Neural crest cell (in vitro differentiated cells): Measurements from ENCODE around the gene RSPH1. TPM values are rescaled to one million over a fixed set of nuclear protein-coding genes. Genes with fewer than 3 reads are reported as not detected.

ENCODE experiments used
- DNase-seq: peaks from one replicate; pipeline ENCODE4 v3.0.0; 2021; ENCODE audit warnings: low read depth, mixed read lengths, low spot score
- H3K27ac Mint-ChIP-seq: one replicate; pipeline ENCODE4 v1.8.0; 2021; ENCODE audit warnings: mild to moderate bottlenecking, mixed read lengths; ENCODE audit not compliant: unreplicated experiment
- H3K27me3 Mint-ChIP-seq: 2 replicates; pipeline ENCODE4 v1.8.0; 2021; ENCODE audit warnings: low read depth, mild to moderate bottlenecking, mixed read lengths
- H3K36me3 Mint-ChIP-seq: 2 replicates; pipeline ENCODE4 v1.8.0; 2021; ENCODE audit warnings: low read depth, mild to moderate bottlenecking, mixed read lengths
- H3K4me1 Mint-ChIP-seq: 2 replicates; pipeline ENCODE4 v1.8.0; 2021; ENCODE audit warnings: mixed read lengths
- H3K4me3 Mint-ChIP-seq: one replicate; pipeline ENCODE4 v1.8.0; 2021; ENCODE audit warnings: mild to moderate bottlenecking, mixed read lengths
- H3K9me3 Mint-ChIP-seq: 2 replicates; pipeline ENCODE4 v1.8.0; 2021; ENCODE audit warnings: mixed read lengths
- CTCF ChIP-seq: fragments of 200-600 bp; sonication (generic); conservative IDR thresholded peaks from 2 replicates; pipeline ENCODE4 v1.5.0; 2021; ENCODE audit warnings: antibody characterized with exemption, mild to moderate bottlenecking
- total RNA-seq: library from RNA; stranded (reverse); gene quantifications from 2 replicates; pipeline ENCODE4 v1.2.1, GENCODE V29; 2021

The RSPH1 gene
- total RNA-seq, 1 donor from 2014 or later, result 0.65 TPM

- no peak overlapping the region for H3K4me3 Mint-ChIP-seq
- no peak overlapping the region for H3K27ac Mint-ChIP-seq
- H3K4me1 Mint-ChIP-seq, result peaks cover 9% of the 10 kb centered on the region
- H3K36me3 Mint-ChIP-seq, result no peaks in the 10 kb centered on the region
- no peak for DNase-seq
- no peaks in the 10 kb centered on the region for H3K9me3 Mint-ChIP-seq
- no peak for TF ChIP-seq CTCF
- peaks cover 17% of the 10 kb centered on the region for H3K27me3 Mint-ChIP-seq
Measured at GRCh38 chr21:42491328-42491727, 4.7 kb downstream of the RSPH1 start.

- Mint-ChIP-seq H3K36me3 (no peaks in the 10 kb centered on the region), H3K4me3 (no peak overlapping the region), H3K27ac (no peak overlapping the region), H3K9me3 (no peaks in the 10 kb centered on the region), H3K27me3 (peaks cover 14% of the 10 kb centered on the region), H3K4me1 (peaks cover 3% of the 10 kb centered on the region)
- DNase-seq, result no peak
- no peak for TF ChIP-seq CTCF
Measured at GRCh38 chr21:42490720-42491119, 5.3 kb downstream of the RSPH1 start.

GRCh38 chr21:42489991-42490390 lies 6.0 kb downstream of the RSPH1 start:
- Mint-ChIP-seq H3K27me3 (peaks cover 13% of the 10 kb centered on the region), H3K9me3 (no peaks in the 10 kb centered on the region), H3K27ac (no peak overlapping the region), H3K36me3 (no peaks in the 10 kb centered on the region), H3K4me1 (no peaks in the 10 kb centered on the region), H3K4me3 (no peak overlapping the region)
- no peak for DNase-seq
- TF ChIP-seq CTCF, result no peak

- H3K4me1 Mint-ChIP-seq, result no peaks in the 10 kb centered on the region
- H3K9me3 Mint-ChIP-seq, result no peaks in the 10 kb centered on the region
- no peak overlapping the region for H3K27ac Mint-ChIP-seq
- TF ChIP-seq CTCF, result no peak
- peaks cover 11% of the 10 kb centered on the region for H3K27me3 Mint-ChIP-seq
- DNase-seq, result no peak
- no peak overlapping the region for H3K4me3 Mint-ChIP-seq
- H3K36me3 Mint-ChIP-seq, result no peaks in the 10 kb centered on the region
Measured at GRCh38 chr21:42489006-42489563, 6.9 kb downstream of the RSPH1 start.

GRCh38 chr21:42486531-42486930 lies 9.5 kb downstream of the RSPH1 start:
- Mint-ChIP-seq H3K9me3 (no peaks in the 10 kb centered on the region), H3K27ac (no peak overlapping the region), H3K4me3 (no peak overlapping the region), H3K36me3 (no peaks in the 10 kb centered on the region), H3K4me1 (no peaks in the 10 kb centered on the region), H3K27me3 (peaks cover 11% of the 10 kb centered on the region)
- DNase-seq, result no peak
- TF ChIP-seq CTCF, result no peak
